SK-N-SH (cell line): ENCODE data around the gene RBM47. TPM values are rescaled to one million over a fixed set of nuclear protein-coding genes. Genes with fewer than 3 reads are reported as not detected.

Experiments used
- CTCF ChIA-PET: fragments of 300-600, 350-600 bp; formaldehyde crosslinking; extraction: SDS; loops from one replicate; lab custom pipeline; 2021; lab: Yijun Ruan, JAX
- POLR2A ChIA-PET: fragments of 350-600 bp; sonication (Branson Sonifier 250); formaldehyde crosslinking; extraction: SDS; loops from one replicate; lab custom pipeline; 2020; ENCODE audit warnings: antibody characterized with exemption, inconsistent platforms; lab: Yijun Ruan, JAX
- DNase-seq: peaks from one replicate; pipeline ENCODE4 v3.0.0; 2012
- H2AFZ ChIP-seq: fragments of 200-600 bp; sonication (generic); 2 replicates; pipeline ENCODE4 v1.8.1; 2016; ENCODE audit warnings: antibody characterized with exemption, mild to moderate bottlenecking, low read depth
- H3F3A ChIP-seq: fragments of 200-600 bp; sonication (generic); replicated peaks from 2 replicates; pipeline ENCODE3; 2016; ENCODE audit warnings: antibody characterized with exemption, mild to moderate bottlenecking; ENCODE audit not compliant: insufficient read depth
- H3K27ac ChIP-seq, 2 experiments: fragments of 200-500 bp in 1 of 2; fragments of 200-600 bp in 1 of 2; sonication (Bioruptor generic) in 1 of 2; sonication (generic), shearing (Covaris generic) in 1 of 2; 2 replicates each; pipeline versions ENCODE4 v1.5.1 to v1.6.1; 2014 to 2016; ENCODE audit warnings: low read depth in 2 of 2, inconsistent platforms in 1 of 2, low read length in 1 of 2, mild to moderate bottlenecking in 1 of 2, mixed read lengths in 1 of 2
- H3K27me3 ChIP-seq: fragments of 200-600 bp; sonication (generic), shearing (Covaris generic); 2 replicates; pipeline ENCODE4 v1.6.1; 2016; ENCODE audit warnings: mixed run types; ENCODE audit not compliant: insufficient read depth
- H3K36me3 ChIP-seq, 2 experiments: fragments of 200-500 bp in 1 of 2; fragments of 200-600 bp in 1 of 2; sonication (Bioruptor generic) in 1 of 2; sonication (generic) in 1 of 2; replicated peaks in 1 of 2; 2 replicates each; pipeline versions ENCODE3 to v1.5.1; 2014 to 2016; ENCODE audit warnings: low read length in 1 of 2, mild to moderate bottlenecking in 1 of 2; ENCODE audit not compliant: insufficient read depth in 2 of 2, control insufficient read depth in 1 of 2
- H3K4me1 ChIP-seq, 2 experiments: fragments of 200-500 bp in 1 of 2; fragments of 200-600 bp in 1 of 2; sonication (Bioruptor generic) in 1 of 2; sonication (generic), shearing (Covaris generic) in 1 of 2; 2 replicates each; pipeline versions ENCODE4 v1.5.1 to v1.6.1; 2014 to 2016; ENCODE audit warnings: low read depth in 1 of 2, low read length in 1 of 2, mixed run types in 1 of 2; ENCODE audit not compliant: insufficient read depth in 2 of 2, control insufficient read depth in 1 of 2
- H3K4me2 ChIP-seq: fragments of 200-600 bp; sonication (generic), shearing (Covaris generic); 2 replicates; pipeline ENCODE4 v1.6.1; 2017; ENCODE audit warnings: mixed run types
- H3K4me3 ChIP-seq, 2 experiments: fragments of 200-500 bp in 1 of 2; fragments of 200-600 bp in 1 of 2; sonication (Bioruptor generic) in 1 of 2; sonication (generic), shearing (Covaris generic) in 1 of 2; 2 replicates each; pipeline versions ENCODE4 v1.5.1 to v1.8.1; 2014 to 2016; ENCODE audit warnings: low read depth in 2 of 2, inconsistent platforms in 1 of 2, low read length in 1 of 2, mild to moderate bottlenecking in 1 of 2, mixed read lengths in 1 of 2, moderate library complexity in 1 of 2
- H3K79me2 ChIP-seq: fragments of 200-600 bp; sonication (generic); 2 replicates; pipeline ENCODE4 v1.8.1; 2017; ENCODE audit warnings: mild to moderate bottlenecking; ENCODE audit not compliant: insufficient read depth
- H3K9ac ChIP-seq: fragments of 200-600 bp; sonication (generic); 2 replicates; pipeline ENCODE4 v1.6.1; 2017; ENCODE audit warnings: mixed run types
- H3K9me2 ChIP-seq: fragments of 200-600 bp; sonication (generic); 2 replicates; pipeline ENCODE4 v1.6.1; 2017; ENCODE audit warnings: mixed run types
- H3K9me3 ChIP-seq: fragments of 200-600 bp; sonication (generic); 2 replicates; pipeline ENCODE4 v1.6.1; 2017; ENCODE audit warnings: mixed run types, mild to moderate bottlenecking, moderate library complexity
- H4K20me1 ChIP-seq: fragments of 200-600 bp; sonication (generic); 2 replicates; pipeline ENCODE4 v1.6.1; 2017; ENCODE audit warnings: mild to moderate bottlenecking, mixed run types; ENCODE audit not compliant: insufficient read depth
- CHD2 ChIP-seq: fragments of 150-350 bp; IDR thresholded peaks from 2 replicates; pipeline ENCODE4 v1.6.1; 2018; ENCODE audit warnings: low read length; ENCODE audit not compliant: partially characterized antibody
- FOSL2 ChIP-seq: IDR thresholded peaks from 2 replicates; pipeline ENCODE4 v1.4.0; 2012; ENCODE audit warnings: low read depth, mild to moderate bottlenecking, moderate library complexity, borderline replicate concordance
- GABPA ChIP-seq: IDR thresholded peaks from 2 replicates; pipeline ENCODE4 v1.4.0; 2012; ENCODE audit warnings: low read depth, mild to moderate bottlenecking
- GATA2 ChIP-seq: sonication (generic); formaldehyde crosslinking; IDR thresholded peaks from 2 replicates; pipeline ENCODE4 v1.5.0; 2020; ENCODE audit warnings: mild to moderate bottlenecking, missing genetic modification reagents
- JUND ChIP-seq: IDR thresholded peaks from 2 replicates; pipeline ENCODE4 v1.4.0; 2012
- MAX ChIP-seq: IDR thresholded peaks from 2 replicates; pipeline ENCODE4 v1.4.0; 2012; ENCODE audit warnings: low read depth
- MEF2A ChIP-seq: IDR thresholded peaks from 2 replicates; pipeline ENCODE4 v1.4.0; 2012; ENCODE audit warnings: low read depth, borderline replicate concordance
- MXI1 ChIP-seq: IDR thresholded peaks from 2 replicates; pipeline ENCODE4 v1.6.1; 2012; ENCODE audit warnings: mild to moderate bottlenecking, low read depth, low read length, improper control_type of control experiment
- NFIC ChIP-seq: IDR thresholded peaks from 2 replicates; pipeline ENCODE4 v1.4.0; 2012; ENCODE audit warnings: borderline replicate concordance
- PBX3 ChIP-seq: IDR thresholded peaks from 2 replicates; pipeline ENCODE4; 2012
- POLR2AphosphoS5 ChIP-seq: IDR thresholded peaks from 2 replicates; pipeline ENCODE4 v1.6.1; 2012; ENCODE audit warnings: low read depth, low read length
- RXRA ChIP-seq: IDR thresholded peaks from 2 replicates; pipeline ENCODE4 v1.4.0; 2012; ENCODE audit warnings: low read depth, mild to moderate bottlenecking, borderline replicate concordance
- SMC3 ChIP-seq: IDR thresholded peaks from 2 replicates; pipeline ENCODE4 v1.6.1; 2012; ENCODE audit warnings: low read depth, low read length, improper control_type of control experiment
- USF1 ChIP-seq: IDR thresholded peaks from 2 replicates; pipeline ENCODE4 v1.4.0; 2012; ENCODE audit warnings: low read depth, borderline replicate concordance
- WGBS: methylation state at CpG from one replicate; pipeline ENCODE4 v1.1.6; 2017; ENCODE audit warnings: low lambda C conversion rate; 5-methylcytosine and 5-hydroxymethylcytosine counted together
- polyA plus RNA-seq, 3 experiments: library from polyadenylated mRNA; depleted of rRNA; stranded (reverse); fragments of >200 nt; gene quantifications; 2 replicates each; pipeline ENCODE4 v1.2.3, GENCODE V29; 2012

Gene RBM47
- polyA plus RNA-seq, 1 of the 3 experiments (the other 2 are of a cell fraction): 6.8 TPM

- 86% methylated on average over 5 of the region's 5 CpGs for WGBS
- Histone ChIP-seq H3K9ac (peak overlapping the region; percentile 56; the same call in 1 of the 2 replicates), H3K79me2 (0 out of 2 replicates have a peak, but pooled peaks cover 3% of the 10 kb centered on the region), H3K27me3 (no peaks in the 10 kb centered on the region), H3K36me3 (no peaks in the 10 kb centered on the region), H3K9me3 (no peaks in the 10 kb centered on the region), H2AFZ (peak overlapping the region; percentile 83), H3K4me1 (peaks cover 0 to 12% of the 10 kb centered on the region in 2 experiments; a peak in 1 of 4 replicates), H3K9me2 (no peaks in the 10 kb centered on the region), H3F3A (peaks cover 30% of the 10 kb centered on the region), H3K4me2 (peak overlapping the region; percentile 59), H4K20me1 (no peaks in the 10 kb centered on the region), H3K27ac (peak overlapping the region; percentile 58 to 75; a peak in 3 of 4 replicates), H3K4me3 (no peak overlapping the region)
- CTCF ChIA-PET: no interaction called here
- POLR2A ChIA-PET: no interaction called here
- no peak for TF ChIP-seq POLR2AphosphoS5
- TF ChIP-seq FOSL2: no peak
- no peak for TF ChIP-seq GATA2
- TF ChIP-seq CHD2: no peak
- no peak for TF ChIP-seq GABPA
- no peak for TF ChIP-seq JUND
- no peak for TF ChIP-seq NFIC
- TF ChIP-seq MXI1: no peak
- TF ChIP-seq MEF2A: no peak
- no peak for TF ChIP-seq RXRA
- no peak for DNase-seq
These were observed 51.9 kb downstream of the RBM47 start for GRCh38 chr4:40577588-40578253.

GRCh38 chr4:40576651-40577480, 52.8 kb downstream of the RBM47 start:
- CTCF ChIA-PET: no interaction called here
- H3K4me3 ChIP-seq: no peak overlapping the region

More at GRCh38 chr4:40576651-40577480, 52.8 kb downstream of the RBM47 start:
- peak overlapping the region; percentile 83 for H2AFZ ChIP-seq
- H3K9me2 ChIP-seq: no peaks in the 10 kb centered on the region
- H3K4me2 ChIP-seq: peak overlapping the region; percentile 59
- H3K27ac ChIP-seq: peak overlapping the region; percentile 58 to 75
- POLR2A ChIA-PET: no interaction called here
- WGBS: 30% methylated on average over 6 of the region's 7 CpGs
- H3K9ac ChIP-seq: peak overlapping the region; percentile 56; the same call in 1 of the 2 replicates
- TF ChIP-seq MAX (peak; percentile 26; the same call in 1 of the 2 replicates), USF1 (peak; percentile 88), PBX3 (peak; percentile 34; the same call in 1 of the 2 replicates), SMC3 (no peak)
- DNase-seq: no peak
- H3K36me3 ChIP-seq: no peaks in the 10 kb centered on the region
- H4K20me1 ChIP-seq: no peaks in the 10 kb centered on the region
- H3K27me3 ChIP-seq: no peaks in the 10 kb centered on the region
- no peaks in the 10 kb centered on the region for H3K9me3 ChIP-seq
- peaks cover 30% of the 10 kb centered on the region for H3F3A ChIP-seq
- H3K4me1 ChIP-seq: peaks cover 0 to 12% of the 10 kb centered on the region in 2 experiments; a peak in 1 of 4 replicates
- H3K79me2 ChIP-seq: 0 out of 2 replicates have a peak, but pooled peaks cover 3% of the 10 kb centered on the region
